Hematopoietic multipotent progenitor cell treated with erythropoietin and hydrocortisone succinate and interleukin-3 and kit ligand, for 17 days (in vitro differentiated cells): ENCODE data around the gene NR3C1.
A peak's percentile ranks its signal among the peaks of the same experiment; 100 is the strongest.
"Not testable (repeated sequence)": the region's sequence is repeated elsewhere in the genome, so short reads cannot be mapped to it uniquely, and the experiment has no call there.

ENCODE experiments used
- DNase-seq: peaks from one replicate; pipeline ENCODE4 v3.0.0-alpha.2; 2015; ENCODE audit warnings: low spot score

Gene NR3C1

DNA sequence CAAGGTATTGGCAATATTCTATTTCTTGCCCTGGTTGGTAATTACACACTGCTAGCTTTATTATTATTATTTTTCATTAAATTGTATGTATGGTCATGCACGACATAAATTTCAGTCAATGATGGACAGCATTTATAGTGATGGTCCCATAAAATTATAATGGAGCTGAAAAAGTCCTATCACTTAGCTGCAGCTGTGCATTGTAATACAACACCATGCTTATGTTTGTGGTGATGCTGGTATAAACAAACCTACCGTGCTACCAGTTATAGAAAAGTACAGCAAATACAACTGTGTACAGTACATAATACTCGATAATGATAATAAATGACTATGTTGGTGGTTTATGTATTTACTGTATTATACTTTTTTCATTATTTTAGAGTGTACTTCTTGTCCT is 65.5 kb downstream of the NR3C1 start:
- DNase-seq = no peak

DNA sequence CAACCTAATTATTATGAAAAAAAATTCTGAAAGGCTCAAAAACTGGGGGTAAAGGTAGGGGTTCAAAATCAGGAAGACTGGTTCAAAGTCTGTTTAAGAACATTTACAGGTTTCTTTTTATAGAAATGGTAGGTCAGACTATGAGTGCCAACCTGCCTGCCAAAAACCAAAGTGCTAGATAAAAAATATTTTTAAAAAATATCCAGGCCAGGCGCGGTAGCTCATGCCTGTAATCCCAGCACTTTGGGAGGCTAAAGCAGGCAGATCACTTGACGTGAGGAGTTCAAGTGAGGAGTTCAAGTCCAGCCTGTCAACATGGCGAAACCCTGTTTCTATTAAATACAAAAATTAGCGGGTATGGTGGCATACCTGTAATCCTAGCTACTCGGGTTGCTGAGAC is 67.0 kb downstream of the NR3C1 start:
- no peak for DNase-seq

DNA sequence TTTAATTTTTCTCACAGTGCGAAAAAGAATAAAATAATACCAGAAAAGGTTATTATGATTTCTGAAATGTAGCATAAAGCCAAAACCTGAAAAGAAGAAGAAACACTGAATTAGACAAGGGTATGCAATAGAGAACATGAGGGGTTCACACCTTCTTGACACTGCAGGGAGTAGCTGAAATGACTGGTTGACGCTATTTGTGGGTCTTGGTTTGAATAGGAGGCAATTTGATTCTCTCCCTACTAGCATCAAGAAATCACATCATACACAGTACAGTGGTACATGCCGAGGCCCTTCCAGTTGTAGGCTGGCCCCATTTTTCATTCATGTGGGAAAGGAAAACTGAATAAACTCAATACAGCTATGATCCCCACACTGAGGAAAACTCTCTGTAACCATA is 68.6 kb downstream of the NR3C1 start:
- DNase-seq = no peak

GRCh38 chr5:143334380-143334779 is 69.1 kb downstream of the NR3C1 start:
- DNase-seq = not testable (repeated sequence)

DNA sequence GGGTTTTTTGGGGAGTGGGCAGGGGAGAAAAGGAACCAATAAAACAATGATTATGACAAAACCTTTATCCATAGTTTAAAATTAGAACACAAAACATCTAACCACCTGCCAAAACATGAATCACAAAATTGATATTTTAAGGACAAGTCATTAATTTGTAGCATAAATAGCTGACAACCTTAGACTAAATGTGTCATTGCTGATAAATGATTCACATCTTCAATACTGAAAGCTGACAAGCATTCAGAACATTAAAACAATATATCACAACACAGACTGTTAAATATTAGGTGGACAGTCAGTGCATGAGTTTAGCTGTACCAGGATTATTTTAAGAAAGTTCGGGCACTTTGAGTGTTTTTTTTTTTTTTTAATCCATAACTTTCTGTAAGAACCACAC is 71.5 kb downstream of the NR3C1 start:
- DNase-seq = no peak

GRCh38 chr5:143329843-143330242 is 73.6 kb downstream of the NR3C1 start:
- DNase-seq = no peak

DNA sequence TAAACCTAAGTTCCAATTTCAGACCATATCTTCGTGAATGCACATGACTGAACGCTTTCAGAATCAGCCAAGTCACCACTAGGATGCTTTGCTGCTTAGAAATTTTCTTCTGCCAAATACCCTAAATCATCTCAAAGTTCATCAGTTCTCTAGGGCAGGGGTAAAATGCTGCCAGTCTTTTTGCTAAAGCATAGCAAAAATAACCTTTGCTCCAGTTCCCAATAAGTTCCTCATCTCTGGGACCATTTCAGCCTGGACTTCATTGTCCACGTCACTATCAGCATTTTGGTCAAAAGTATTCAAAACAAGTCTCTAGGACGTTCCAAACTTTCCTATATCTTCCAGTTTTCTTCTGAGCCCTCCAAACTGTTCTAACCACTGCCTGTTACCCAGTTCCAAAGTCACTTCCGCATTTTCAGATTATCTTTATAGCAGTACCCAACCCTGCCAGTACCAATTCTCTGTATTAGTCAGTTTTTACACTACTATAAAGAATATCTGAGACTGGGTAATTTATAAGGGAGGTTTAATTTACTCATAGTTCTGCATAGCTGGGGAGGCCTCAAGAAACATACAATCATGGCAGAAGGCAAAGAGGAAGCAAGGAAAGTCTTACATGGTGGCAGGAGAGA is 74.8 kb downstream of the NR3C1 start:
- no peak for DNase-seq

DNA sequence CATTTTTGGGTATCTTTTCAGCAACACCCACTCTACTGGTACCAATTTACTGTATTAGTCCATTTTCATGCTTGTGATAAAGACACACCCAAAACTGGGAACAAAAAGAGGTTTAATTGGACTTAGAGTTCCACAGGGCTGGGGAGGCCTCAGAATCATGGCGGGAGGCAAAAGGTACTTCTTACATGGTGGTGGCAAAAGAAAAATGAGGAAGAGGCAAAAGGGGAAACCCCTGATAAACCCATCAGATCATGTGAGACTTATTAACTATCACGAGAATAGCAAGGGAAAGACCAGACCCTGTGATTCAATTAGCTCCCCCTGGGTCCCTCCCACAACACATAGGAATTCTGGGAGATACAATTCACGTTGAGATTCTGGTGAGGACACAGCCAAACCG is 78.4 kb downstream of the NR3C1 start:
- not testable (repeated sequence) for DNase-seq

DNA sequence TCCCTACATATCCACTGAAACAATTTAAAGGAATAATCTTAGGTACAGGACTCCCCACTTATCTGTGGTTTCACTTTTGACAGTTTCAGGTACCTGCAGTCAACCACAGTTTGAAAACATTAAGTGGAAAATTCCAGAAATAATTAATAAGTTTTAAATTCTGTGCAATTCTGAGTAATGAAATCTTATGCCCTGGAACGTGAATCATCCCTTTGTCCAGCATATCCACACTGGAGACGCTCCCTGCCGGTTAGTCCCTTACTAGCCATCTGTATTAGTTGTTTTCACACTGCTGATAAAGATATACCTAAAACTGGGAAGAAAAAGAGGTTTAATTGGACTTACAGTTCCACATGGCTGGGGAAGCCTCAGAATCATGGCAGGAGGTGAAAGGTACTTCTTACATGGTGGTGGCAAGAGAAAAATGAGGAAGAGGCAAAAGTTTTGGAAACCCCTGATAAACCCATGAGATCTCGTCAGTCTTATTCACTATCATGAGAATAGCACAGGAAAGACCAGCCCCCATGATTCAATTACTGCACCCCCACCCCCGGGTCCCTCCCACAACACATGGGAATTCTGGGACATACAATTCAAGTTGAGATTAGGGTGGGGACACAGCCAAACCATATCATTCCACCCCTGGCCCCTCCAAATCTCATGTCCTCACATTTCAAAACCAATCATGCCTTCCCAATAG is 80.4 kb downstream of the NR3C1 start:
- DNase-seq = not testable (repeated sequence)

GRCh38 chr5:143322176-143322575 is 81.3 kb downstream of the NR3C1 start:
- DNase-seq = no peak

GRCh38 chr5:143319437-143320227 is 83.9 kb downstream of the NR3C1 start:
- DNase-seq = no peak

DNA sequence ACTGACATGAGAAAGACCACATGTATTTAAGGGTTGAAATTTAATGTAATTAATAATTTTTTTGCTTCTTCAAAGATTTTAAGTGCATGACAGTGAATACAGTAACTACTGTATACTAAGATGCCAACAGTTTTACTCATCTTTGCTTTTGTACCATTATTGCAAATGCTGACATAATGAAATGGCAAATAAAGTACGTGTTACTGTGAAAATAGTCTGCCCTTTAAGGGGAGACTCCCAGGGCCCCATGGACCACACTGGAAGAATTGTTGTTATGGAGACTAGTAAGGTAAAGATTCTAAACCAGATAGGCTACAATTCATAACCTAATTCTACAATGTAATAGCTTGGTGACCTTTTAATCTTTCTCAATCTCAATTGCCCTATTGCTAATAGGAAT is 84.7 kb downstream of the NR3C1 start:
- no peak for DNase-seq

GRCh38 chr5:143318270-143318669 is 85.2 kb downstream of the NR3C1 start:
- DNase-seq = peak; percentile 30

GRCh38 chr5:143316844-143317631 is 86.4 kb downstream of the NR3C1 start:
- peak; percentile 90 for DNase-seq

- no peak for DNase-seq
These were observed 87.1 kb downstream of the NR3C1 start for GRCh38 chr5:143316337-143316736.

- no peak for DNase-seq
These were observed 87.6 kb downstream of the NR3C1 start for GRCh38 chr5:143315929-143316328.

DNA sequence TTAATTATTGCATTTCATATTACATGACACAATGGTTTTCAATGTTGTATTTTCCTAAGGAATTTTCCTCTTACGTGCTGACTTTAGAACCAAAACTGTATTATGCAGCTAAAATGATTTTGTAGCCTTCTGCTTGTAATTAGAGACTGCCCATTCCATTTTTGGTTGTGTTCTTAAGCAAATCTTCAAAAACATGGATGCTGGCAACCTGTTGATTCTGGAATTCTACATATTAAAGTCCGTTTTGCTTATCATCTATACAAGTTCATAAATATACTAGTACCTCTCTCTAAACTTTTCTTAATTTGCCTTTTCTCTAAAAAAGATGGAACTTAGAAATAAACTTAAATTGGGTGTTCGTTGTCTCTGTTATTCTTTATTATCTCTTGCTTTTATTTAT is 88.3 kb downstream of the NR3C1 start:
- DNase-seq = no peak

- no peak for DNase-seq
These were observed 88.8 kb downstream of the NR3C1 start for GRCh38 chr5:143314659-143315058.

- no peak for DNase-seq
These were observed 89.4 kb downstream of the NR3C1 start for GRCh38 chr5:143314099-143314498.

GRCh38 chr5:143313298-143313852 is 90.1 kb downstream of the NR3C1 start:
- DNase-seq = no peak

DNA sequence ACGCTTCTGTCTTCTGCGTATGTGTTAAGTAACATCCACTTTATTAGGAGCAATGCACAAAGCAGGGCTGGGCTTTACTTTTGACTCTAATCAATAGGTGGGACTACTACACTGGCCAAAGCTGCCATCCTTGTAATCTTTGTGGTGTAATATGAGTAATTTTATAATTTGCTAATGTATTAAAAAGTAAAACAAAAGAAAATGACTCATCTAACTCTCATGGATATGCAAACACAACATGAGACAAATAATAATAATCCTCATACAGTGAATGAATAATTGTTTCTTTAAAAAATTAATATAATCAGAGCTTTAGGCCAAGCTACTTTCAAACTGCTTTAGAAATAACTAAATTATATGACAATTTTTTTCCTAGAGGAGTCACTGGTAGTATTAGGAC is 90.7 kb downstream of the NR3C1 start:
- no peak for DNase-seq

GRCh38 chr5:143311955-143312354 is 91.5 kb downstream of the NR3C1 start:
- no peak for DNase-seq
